SK-N-MC (cell line): ENCODE measurements around the gene ABR.

Experiments used
- EZH2 ChIP-seq: fragments of 200-600 bp; sonication (generic); IDR thresholded peaks from one replicate; pipeline ENCODE4 v1.6.1; 2017; ENCODE audit warnings: antibody characterized with exemption
- FOXP2 ChIP-seq: optimal IDR thresholded peaks from 2 replicates; pipeline ENCODE3; 2011; ENCODE audit warnings: mild to moderate bottlenecking, moderate library complexity; ENCODE audit not compliant: insufficient read depth; ENCODE audit errors: extremely low read length, control extremely low read depth
- POLR2AphosphoS5 ChIP-seq: IDR thresholded peaks from 2 replicates; pipeline ENCODE4 v1.6.1; 2012; ENCODE audit warnings: mild to moderate bottlenecking, low read depth, low read length, borderline replicate concordance

GRCh38 chr17:1058423-1059130 is 121.2 kb downstream of the ABR start:
- TF ChIP-seq POLR2AphosphoS5 (no peak), EZH2 (no peak), FOXP2 (no peak)
